ENCODE results near the gene RPS6KA2. TPM values are rescaled to one million over a fixed set of nuclear protein-coding genes. Genes with fewer than 3 reads are reported as not detected.
A peak's percentile ranks its signal among the peaks of the same experiment; 100 is the strongest.

The RPS6KA2 gene
- total RNA-seq, 1 experiment from 2014 or later, result 7.2 TPM

DNA sequence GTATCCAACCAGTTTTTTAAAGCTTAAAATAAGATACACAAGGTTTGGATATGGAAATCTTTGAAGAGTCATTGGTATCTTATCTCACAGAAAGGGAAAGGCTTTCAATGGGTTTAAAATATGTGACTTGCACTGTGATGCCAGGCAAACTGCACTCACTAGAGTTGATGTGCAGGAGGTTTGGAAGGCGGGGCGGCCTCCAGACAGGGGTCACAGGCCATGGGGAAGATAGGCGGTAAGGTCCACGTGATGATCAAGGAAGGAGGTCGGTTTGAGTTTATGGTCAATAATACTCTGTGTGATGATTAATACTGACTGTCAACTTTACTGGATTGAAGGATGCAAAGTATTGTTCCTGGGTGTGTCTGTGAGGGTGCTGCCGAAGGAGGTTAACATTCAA, 31.1 kb downstream of the RPS6KA2 start:
- Histone ChIP-seq H3K27ac (ENCODE audit: low read length) (peak overlapping the region; percentile 41; the same call in 1 of the 2 replicates), H3K4me2 (ENCODE audit: low read depth, low read length, poor library complexity, severe bottlenecking) (no peak overlapping the region), H2AFZ (ENCODE audit: low read length) (no peak overlapping the region), H3K9ac (ENCODE audit: low read length) (no peak overlapping the region), H3K4me1 (ENCODE audit: low read length) (peaks cover 69% of the 10 kb centered on the region), H3K36me3 (ENCODE audit: insufficient read depth, low read length) (no peaks in the 10 kb centered on the region), H3K4me3 (ENCODE audit: low read length) (no peak overlapping the region), H3K27me3 (ENCODE audit: low read length) (no peaks in the 10 kb centered on the region), H3K9me2 (replicated peaks; ENCODE audit: insufficient read depth, low read length) (no peaks in the 10 kb centered on the region), H4K20me1 (ENCODE audit: insufficient read depth, low read depth, low read length) (no peaks in the 10 kb centered on the region), H3K79me2 (ENCODE audit: low read length) (no peaks in the 10 kb centered on the region), H3K9me3 (ENCODE audit: low read length) (no peaks in the 10 kb centered on the region)
- no peak for DNase-seq

DNA sequence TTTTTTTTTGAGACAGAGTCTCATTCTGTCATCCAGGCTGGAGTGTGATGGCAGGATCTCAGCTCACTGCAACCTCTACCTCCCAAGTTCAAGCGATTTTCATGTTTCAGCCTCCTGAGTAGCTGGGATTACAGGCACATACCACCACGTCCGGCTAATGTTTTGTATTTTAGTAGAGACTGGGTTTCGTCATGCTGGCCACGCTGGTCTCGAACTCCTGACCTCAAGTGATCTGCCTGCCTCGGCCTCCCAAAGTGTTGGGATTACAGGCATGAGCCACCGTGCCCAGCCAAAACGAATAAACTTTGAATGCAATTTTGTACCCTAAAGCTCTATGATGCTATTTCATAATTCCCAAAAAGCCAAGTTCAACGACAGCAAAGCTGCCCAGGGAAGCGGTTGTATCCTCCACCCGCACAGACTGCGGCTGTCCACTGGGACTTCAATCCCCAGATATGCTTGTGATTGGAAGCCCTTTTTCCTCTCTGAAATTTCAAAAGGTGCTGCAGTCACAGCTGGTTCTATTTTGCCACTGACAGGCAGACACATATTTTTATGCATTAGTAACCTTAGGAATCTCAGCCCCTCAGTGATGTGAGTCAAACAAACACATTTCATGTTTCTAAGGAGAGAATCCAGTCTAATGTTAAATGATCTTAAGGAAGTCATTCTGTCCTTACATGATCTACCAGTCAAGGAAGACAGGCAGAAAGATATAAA, 31.8 kb downstream of the RPS6KA2 start:
- no peak overlapping the region for H3K4me2 ChIP-seq (ENCODE audit: low read depth, low read length, poor library complexity, severe bottlenecking)
- no peak overlapping the region for H2AFZ ChIP-seq (ENCODE audit: low read length)
- no peak overlapping the region for H3K4me3 ChIP-seq (ENCODE audit: low read length)
- no peaks in the 10 kb centered on the region for H4K20me1 ChIP-seq (ENCODE audit: insufficient read depth, low read depth, low read length)
- H3K9me2 ChIP-seq (replicated peaks; ENCODE audit: insufficient read depth, low read length), result no peaks in the 10 kb centered on the region
- H3K36me3 ChIP-seq (ENCODE audit: insufficient read depth, low read length), result no peaks in the 10 kb centered on the region
- H3K79me2 ChIP-seq (ENCODE audit: low read length), result no peaks in the 10 kb centered on the region
- peak overlapping the region; percentile 41; the same call in 1 of the 2 replicates for H3K27ac ChIP-seq (ENCODE audit: low read length)
- no peak for DNase-seq
- peaks cover 74% of the 10 kb centered on the region for H3K4me1 ChIP-seq (ENCODE audit: low read length)
- H3K9ac ChIP-seq (ENCODE audit: low read length), result no peak overlapping the region
- no peaks in the 10 kb centered on the region for H3K9me3 ChIP-seq (ENCODE audit: low read length)
- no peaks in the 10 kb centered on the region for H3K27me3 ChIP-seq (ENCODE audit: low read length)

DNA sequence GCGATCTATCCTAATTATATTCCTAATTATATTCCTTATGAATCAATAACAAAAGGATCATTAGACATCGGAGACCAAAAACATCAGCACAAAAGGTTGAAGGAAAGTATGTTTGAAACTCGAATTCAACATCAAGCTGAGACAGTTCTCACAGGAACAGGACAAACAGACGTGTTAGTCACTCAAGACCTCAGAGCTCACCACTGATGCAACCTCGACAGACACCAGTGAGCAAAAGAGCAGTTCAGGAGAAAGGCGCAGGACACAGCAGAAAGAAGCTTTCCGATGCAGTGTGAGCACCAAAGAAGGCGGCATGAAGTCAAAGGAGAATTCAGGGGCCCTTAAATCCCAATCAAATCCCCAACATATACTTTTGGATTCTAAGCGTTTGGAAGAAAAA, 34.2 kb downstream of the RPS6KA2 start:
- Histone ChIP-seq H3K79me2 (ENCODE audit: low read length) (no peaks in the 10 kb centered on the region), H3K27ac (ENCODE audit: low read length) (peak overlapping the region; percentile 20), H2AFZ (ENCODE audit: low read length) (no peak overlapping the region), H3K9ac (ENCODE audit: low read length) (no peak overlapping the region), H3K4me1 (ENCODE audit: low read length) (peaks cover 77% of the 10 kb centered on the region), H4K20me1 (ENCODE audit: insufficient read depth, low read depth, low read length) (no peaks in the 10 kb centered on the region), H3K27me3 (ENCODE audit: low read length) (no peaks in the 10 kb centered on the region), H3K4me2 (ENCODE audit: low read depth, low read length, poor library complexity, severe bottlenecking) (no peak overlapping the region), H3K9me3 (ENCODE audit: low read length) (no peaks in the 10 kb centered on the region), H3K36me3 (ENCODE audit: insufficient read depth, low read length) (no peaks in the 10 kb centered on the region), H3K4me3 (ENCODE audit: low read length) (no peak overlapping the region), H3K9me2 (replicated peaks; ENCODE audit: insufficient read depth, low read length) (no peaks in the 10 kb centered on the region)
- DNase-seq, result no peak

DNA sequence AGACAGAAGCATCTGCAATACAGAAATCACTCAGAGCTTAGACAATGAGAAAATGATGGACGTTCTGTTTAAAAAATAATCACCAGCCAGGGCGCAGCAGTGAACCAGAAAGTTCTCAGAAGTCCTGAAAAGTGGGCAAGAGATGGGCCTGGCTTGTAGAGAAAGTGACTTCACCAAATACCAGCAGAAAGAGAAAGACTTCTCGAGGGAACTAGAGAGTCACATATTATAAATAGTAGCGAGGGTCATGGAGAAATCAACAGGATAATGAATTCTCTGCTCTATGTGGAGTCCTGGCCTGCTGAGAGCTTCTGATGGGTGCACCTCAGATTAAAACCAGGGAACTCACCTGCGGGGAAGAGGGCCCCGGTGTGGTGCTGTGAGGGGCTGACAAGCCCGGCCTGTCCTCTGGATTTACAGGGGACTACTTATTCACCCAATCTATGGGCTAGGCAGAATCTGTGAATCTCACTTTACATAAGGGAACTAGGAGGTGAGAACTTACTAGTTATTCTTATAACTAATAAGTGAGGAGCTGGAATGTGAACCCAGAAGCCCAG, 35.0 kb downstream of the RPS6KA2 start:
- no peak overlapping the region for H3K4me3 ChIP-seq (ENCODE audit: low read length)
- no peaks in the 10 kb centered on the region for H3K36me3 ChIP-seq (ENCODE audit: insufficient read depth, low read length)
- H3K4me1 ChIP-seq (ENCODE audit: low read length), result peaks cover 77% of the 10 kb centered on the region
- no peak overlapping the region for H3K9ac ChIP-seq (ENCODE audit: low read length)
- no peaks in the 10 kb centered on the region for H4K20me1 ChIP-seq (ENCODE audit: insufficient read depth, low read depth, low read length)
- H3K9me2 ChIP-seq (replicated peaks; ENCODE audit: insufficient read depth, low read length), result no peaks in the 10 kb centered on the region
- no peak overlapping the region for H3K4me2 ChIP-seq (ENCODE audit: low read depth, low read length, poor library complexity, severe bottlenecking)
- no peaks in the 10 kb centered on the region for H3K9me3 ChIP-seq (ENCODE audit: low read length)
- no peak overlapping the region for H2AFZ ChIP-seq (ENCODE audit: low read length)
- DNase-seq, result no peak
- no peaks in the 10 kb centered on the region for H3K27me3 ChIP-seq (ENCODE audit: low read length)
- no peaks in the 10 kb centered on the region for H3K79me2 ChIP-seq (ENCODE audit: low read length)
- H3K27ac ChIP-seq (ENCODE audit: low read length), result peak overlapping the region; percentile 96; the same call in 1 of the 2 replicates

DNA sequence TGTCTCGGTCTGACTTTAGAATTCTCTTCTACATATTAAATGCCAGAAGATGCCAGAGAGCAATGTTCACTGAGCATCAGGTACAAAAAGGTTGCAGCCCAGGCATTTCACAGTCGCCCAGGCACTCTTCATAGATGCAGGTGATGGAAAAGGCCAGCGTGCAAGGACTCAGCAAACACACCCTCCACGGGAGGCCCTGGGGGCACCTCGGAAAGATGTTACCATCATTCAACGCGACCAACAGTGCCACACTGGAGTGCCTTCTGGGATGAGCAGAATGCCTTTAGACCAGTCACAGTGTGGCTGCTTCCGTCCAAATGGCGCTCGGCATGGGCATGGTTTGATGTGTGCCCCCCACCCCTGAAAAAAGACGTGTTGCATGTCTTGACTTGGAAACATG, 36.0 kb downstream of the RPS6KA2 start:
- no peak for DNase-seq
- H3K9me2 ChIP-seq (replicated peaks; ENCODE audit: insufficient read depth, low read length), result no peaks in the 10 kb centered on the region

DNA sequence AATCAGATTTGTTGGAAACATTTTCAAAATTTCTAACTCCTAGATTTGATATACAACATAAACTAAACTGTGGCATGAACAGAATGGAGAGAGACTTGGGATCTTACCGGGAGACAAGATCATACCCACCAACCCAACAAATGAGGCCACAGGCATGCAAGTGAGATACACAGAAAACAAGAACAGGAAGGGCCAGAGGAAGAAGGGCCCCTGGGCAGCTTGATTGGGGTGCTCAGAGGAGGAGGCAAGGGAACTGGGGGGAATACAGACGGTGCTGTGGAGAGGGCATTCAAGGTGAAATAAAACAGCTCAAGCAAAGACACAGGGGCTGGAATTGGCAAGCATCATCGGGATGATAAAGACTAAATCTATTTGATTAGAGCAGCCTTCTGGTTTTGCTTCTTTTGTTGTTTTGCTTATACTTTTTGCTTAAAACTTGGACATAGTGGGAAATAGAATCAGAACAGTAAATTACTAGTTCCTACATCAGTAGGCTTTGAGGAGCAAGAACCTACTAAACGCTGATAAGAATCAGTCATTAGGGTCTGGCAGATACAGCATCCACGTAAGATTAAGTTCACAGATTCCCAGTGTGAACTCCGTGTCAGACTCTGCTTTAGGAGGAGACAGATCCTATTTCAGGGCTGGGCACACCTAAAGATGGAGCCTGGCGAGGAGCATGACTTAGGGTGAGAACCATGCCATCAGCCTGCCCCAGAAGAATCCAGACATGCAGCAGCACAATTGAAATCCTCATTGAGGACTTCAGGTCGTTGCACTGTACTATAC, 37.1 kb downstream of the RPS6KA2 start:
- H3K9me3 ChIP-seq (ENCODE audit: low read length), result no peaks in the 10 kb centered on the region
- peak overlapping the region; percentile 96 for H3K27ac ChIP-seq (ENCODE audit: low read length)
- H3K4me2 ChIP-seq (ENCODE audit: low read depth, low read length, poor library complexity, severe bottlenecking), result peak overlapping the region; percentile 74
- H3K4me3 ChIP-seq (ENCODE audit: low read length), result peak overlapping the region; percentile 55; the same call in 1 of the 2 replicates
- no peaks in the 10 kb centered on the region for H3K79me2 ChIP-seq (ENCODE audit: low read length)
- no peaks in the 10 kb centered on the region for H3K27me3 ChIP-seq (ENCODE audit: low read length)
- no peak overlapping the region for H2AFZ ChIP-seq (ENCODE audit: low read length)
- no peaks in the 10 kb centered on the region for H3K36me3 ChIP-seq (ENCODE audit: insufficient read depth, low read length)
- no peaks in the 10 kb centered on the region for H3K9me2 ChIP-seq (replicated peaks; ENCODE audit: insufficient read depth, low read length)
- peak overlapping the region; percentile 66 for H3K9ac ChIP-seq (ENCODE audit: low read length)
- no peaks in the 10 kb centered on the region for H4K20me1 ChIP-seq (ENCODE audit: insufficient read depth, low read depth, low read length)
- DNase-seq, result no peak
- peaks cover 65% of the 10 kb centered on the region for H3K4me1 ChIP-seq (ENCODE audit: low read length)

More for the DNA sequence above, 36.0 kb downstream of the RPS6KA2 start:
- Histone ChIP-seq H4K20me1 (ENCODE audit: insufficient read depth, low read depth, low read length) (no peaks in the 10 kb centered on the region), H3K4me2 (ENCODE audit: low read depth, low read length, poor library complexity, severe bottlenecking) (no peak overlapping the region), H3K36me3 (ENCODE audit: insufficient read depth, low read length) (no peaks in the 10 kb centered on the region), H3K4me1 (ENCODE audit: low read length) (peaks cover 70% of the 10 kb centered on the region), H3K79me2 (ENCODE audit: low read length) (no peaks in the 10 kb centered on the region), H3K27ac (ENCODE audit: low read length) (peak overlapping the region; percentile 96), H3K27me3 (ENCODE audit: low read length) (no peaks in the 10 kb centered on the region), H2AFZ (ENCODE audit: low read length) (no peak overlapping the region), H3K9me3 (ENCODE audit: low read length) (no peaks in the 10 kb centered on the region), H3K4me3 (ENCODE audit: low read length) (no peak overlapping the region), H3K9ac (ENCODE audit: low read length) (no peak overlapping the region)

DNA sequence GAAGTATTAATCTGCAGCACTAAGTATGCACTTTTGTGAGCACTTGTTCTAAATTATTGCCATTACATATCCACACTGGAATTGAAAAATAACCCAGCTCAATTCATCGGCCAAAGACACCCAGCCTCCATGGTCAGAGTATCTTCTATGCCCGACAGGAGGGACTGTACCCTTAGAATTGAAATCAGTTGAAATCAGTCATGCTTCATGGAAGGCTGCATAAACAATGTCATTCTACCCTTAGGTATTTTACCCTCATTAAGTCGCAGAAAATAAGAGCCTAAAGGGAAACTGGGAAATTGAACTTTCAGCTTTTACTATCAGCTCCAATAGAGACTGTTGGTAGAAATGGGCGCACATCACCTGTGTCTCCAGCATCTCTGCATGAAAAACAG, 37.7 kb downstream of the RPS6KA2 start:
- peak overlapping the region; percentile 74 for H3K4me2 ChIP-seq (ENCODE audit: low read depth, low read length, poor library complexity, severe bottlenecking)
- peak overlapping the region; percentile 96 for H3K27ac ChIP-seq (ENCODE audit: low read length)
- no peaks in the 10 kb centered on the region for H3K9me2 ChIP-seq (replicated peaks; ENCODE audit: insufficient read depth, low read length)
- no peaks in the 10 kb centered on the region for H3K79me2 ChIP-seq (ENCODE audit: low read length)
- H4K20me1 ChIP-seq (ENCODE audit: insufficient read depth, low read depth, low read length), result no peaks in the 10 kb centered on the region
- H3K9me3 ChIP-seq (ENCODE audit: low read length), result no peaks in the 10 kb centered on the region
- peaks cover 72% of the 10 kb centered on the region for H3K4me1 ChIP-seq (ENCODE audit: low read length)
- H3K27me3 ChIP-seq (ENCODE audit: low read length), result no peaks in the 10 kb centered on the region
- no peak for DNase-seq
- H3K36me3 ChIP-seq (ENCODE audit: insufficient read depth, low read length), result no peaks in the 10 kb centered on the region
- peak overlapping the region; percentile 55 for H3K4me3 ChIP-seq (ENCODE audit: low read length)
- H3K9ac ChIP-seq (ENCODE audit: low read length), result peak overlapping the region; percentile 66
- no peak overlapping the region for H2AFZ ChIP-seq (ENCODE audit: low read length)

DNA sequence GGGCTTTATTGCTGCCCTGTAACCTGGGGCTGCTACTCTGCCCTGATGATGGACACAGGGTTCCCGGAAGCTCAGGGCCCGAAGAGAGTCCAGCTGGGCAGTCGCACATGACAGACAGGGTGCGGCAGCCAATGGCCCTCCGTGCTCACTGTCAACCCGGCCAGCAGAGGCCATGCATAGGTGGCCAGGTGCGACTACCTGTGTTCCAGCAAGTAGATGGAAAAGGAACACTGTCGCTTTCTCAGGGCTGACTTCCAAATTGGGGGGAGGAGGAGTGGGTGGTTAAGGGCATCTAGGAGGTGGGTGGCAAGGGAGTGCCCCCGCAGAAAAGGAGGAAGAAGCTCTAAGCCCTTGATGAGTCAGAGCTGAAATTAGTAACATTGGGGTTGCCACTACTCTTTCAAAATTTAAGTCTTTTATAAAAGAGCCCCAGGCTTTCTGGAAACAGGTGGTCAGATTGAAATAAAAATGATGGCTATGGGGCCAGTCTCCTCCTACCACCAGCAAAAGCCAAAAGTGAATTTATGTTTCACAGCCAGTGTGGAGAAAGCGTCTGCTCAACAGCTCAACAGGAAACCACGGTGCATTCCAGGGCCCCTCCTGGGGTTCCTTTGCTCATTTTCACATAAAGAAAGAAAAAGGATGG, 38.2 kb downstream of the RPS6KA2 start:
- no peaks in the 10 kb centered on the region for H3K9me3 ChIP-seq (ENCODE audit: low read length)
- H3K27me3 ChIP-seq (ENCODE audit: low read length), result no peaks in the 10 kb centered on the region
- peak overlapping the region; percentile 55 for H3K4me3 ChIP-seq (ENCODE audit: low read length)
- peak overlapping the region; percentile 74 for H3K4me2 ChIP-seq (ENCODE audit: low read depth, low read length, poor library complexity, severe bottlenecking)
- no peaks in the 10 kb centered on the region for H4K20me1 ChIP-seq (ENCODE audit: insufficient read depth, low read depth, low read length)
- H3K27ac ChIP-seq (ENCODE audit: low read length), result peak overlapping the region; percentile 96
- peak overlapping the region; percentile 22; the same call in 1 of the 2 replicates for H2AFZ ChIP-seq (ENCODE audit: low read length)
- H3K9me2 ChIP-seq (replicated peaks; ENCODE audit: insufficient read depth, low read length), result no peaks in the 10 kb centered on the region
- H3K4me1 ChIP-seq (ENCODE audit: low read length), result peaks cover 77% of the 10 kb centered on the region
- H3K36me3 ChIP-seq (ENCODE audit: insufficient read depth, low read length), result no peaks in the 10 kb centered on the region
- H3K9ac ChIP-seq (ENCODE audit: low read length), result peak overlapping the region; percentile 66
- no peaks in the 10 kb centered on the region for H3K79me2 ChIP-seq (ENCODE audit: low read length)
- peak; percentile 74 for DNase-seq
